Keratinocyte (primary cell): ENCODE data around the gene HYDIN.

Source experiments
- CTCF ChIP-seq, 3 experiments: IDR thresholded peaks in 1 of 3; conservative IDR thresholded peaks in 1 of 3; optimal IDR thresholded peaks in 1 of 3; 2 replicates in 2 of 3; 3 replicates in 1 of 3; pipeline versions ENCODE3 to v1.5.1; 2011; ENCODE audit warnings: low read length in 3 of 3, mild to moderate bottlenecking in 3 of 3, moderate library complexity in 2 of 3, control low read depth in 1 of 3, inconsistent platforms in 1 of 3; ENCODE audit not compliant: insufficient read depth in 2 of 3; ENCODE audit errors: extremely low read depth in 1 of 3
- EZH2 ChIP-seq: IDR thresholded peaks from one replicate; pipeline ENCODE4 v1.6.1; 2012; ENCODE audit warnings: inconsistent platforms, mild to moderate bottlenecking, low read length, moderate library complexity

- TF ChIP-seq CTCF (optimal IDR thresholded peaks at IDR 0.05 in 1 of 3, IDR thresholded peaks at IDR 0.05 in 1 of 3, conservative IDR thresholded peaks at IDR 0.05 in 1 of 3; ENCODE audit: extremely low read depth in 1 of 3, insufficient read depth in 2 of 3, low read length in 3 of 3) (no peak), EZH2 (no peak)
These were observed 25.2 kb upstream of the HYDIN start for GRCh38 chr16:71255721-71256120.
